Subcutaneous adipose tissue (tissue), 4 donors: ENCODE results near the gene CTSC. TPM values are rescaled to one million over a fixed set of nuclear protein-coding genes. Genes with fewer than 3 reads are reported as not detected.

Experiments
- total RNA-seq, 4 donors: library from RNA; depleted of rRNA; stranded (reverse); fragments of >200 nt; gene quantifications; one replicate each; pipeline ENCODE4 v1.1.0, GENCODE V29; 2016
- TF ChIP-seq, protein P1 (sequence below): fragments of 450-650 bp; IDR thresholded peaks from one replicate; pipeline ENCODE4 v1.5.1; 2016; ENCODE audit warnings: low read depth, mild to moderate bottlenecking, control low read depth, antibody characterized with exemption, moderate library complexity

The CTSC gene
- total RNA-seq, 4 donors from 2014 or later: 58.0 to 303 (median 147) TPM

DNA sequence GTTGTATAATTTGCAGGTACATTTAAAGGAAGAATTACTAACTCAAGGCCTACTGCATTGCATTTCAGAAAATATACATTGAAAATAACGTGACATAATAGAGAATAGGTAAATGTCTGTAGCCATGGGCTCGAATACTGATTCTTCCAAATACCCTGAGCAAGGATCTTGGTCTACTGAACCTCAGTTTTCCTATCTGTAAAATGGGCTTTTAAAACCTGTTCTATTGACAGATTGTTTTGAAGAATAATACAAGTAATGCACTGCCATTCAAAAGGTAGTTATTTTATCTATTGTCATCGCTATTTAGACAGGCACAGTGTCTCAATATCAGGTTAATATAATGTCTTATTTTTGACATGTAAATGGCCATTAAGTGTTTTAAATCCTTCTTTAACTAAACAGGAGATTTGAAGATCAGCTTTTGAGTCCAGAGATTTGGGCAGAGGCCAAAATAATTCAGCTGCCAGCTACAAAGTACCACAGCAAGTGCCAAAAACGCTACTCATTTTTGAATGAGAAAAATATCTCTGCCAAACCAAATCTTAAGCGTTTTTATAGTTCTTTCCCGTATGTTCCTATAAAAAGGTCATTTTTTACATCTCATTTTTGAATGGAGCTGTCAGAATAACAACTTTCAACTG lies 56.7 kb downstream of the CTSC start:
- TF ChIP-seq, protein P1, sequence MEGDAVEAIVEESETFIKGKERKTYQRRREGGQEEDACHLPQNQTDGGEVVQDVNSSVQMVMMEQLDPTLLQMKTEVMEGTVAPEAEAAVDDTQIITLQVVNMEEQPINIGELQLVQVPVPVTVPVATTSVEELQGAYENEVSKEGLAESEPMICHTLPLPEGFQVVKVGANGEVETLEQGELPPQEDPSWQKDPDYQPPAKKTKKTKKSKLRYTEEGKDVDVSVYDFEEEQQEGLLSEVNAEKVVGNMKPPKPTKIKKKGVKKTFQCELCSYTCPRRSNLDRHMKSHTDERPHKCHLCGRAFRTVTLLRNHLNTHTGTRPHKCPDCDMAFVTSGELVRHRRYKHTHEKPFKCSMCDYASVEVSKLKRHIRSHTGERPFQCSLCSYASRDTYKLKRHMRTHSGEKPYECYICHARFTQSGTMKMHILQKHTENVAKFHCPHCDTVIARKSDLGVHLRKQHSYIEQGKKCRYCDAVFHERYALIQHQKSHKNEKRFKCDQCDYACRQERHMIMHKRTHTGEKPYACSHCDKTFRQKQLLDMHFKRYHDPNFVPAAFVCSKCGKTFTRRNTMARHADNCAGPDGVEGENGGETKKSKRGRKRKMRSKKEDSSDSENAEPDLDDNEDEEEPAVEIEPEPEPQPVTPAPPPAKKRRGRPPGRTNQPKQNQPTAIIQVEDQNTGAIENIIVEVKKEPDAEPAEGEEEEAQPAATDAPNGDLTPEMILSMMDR: no peak

DNA sequence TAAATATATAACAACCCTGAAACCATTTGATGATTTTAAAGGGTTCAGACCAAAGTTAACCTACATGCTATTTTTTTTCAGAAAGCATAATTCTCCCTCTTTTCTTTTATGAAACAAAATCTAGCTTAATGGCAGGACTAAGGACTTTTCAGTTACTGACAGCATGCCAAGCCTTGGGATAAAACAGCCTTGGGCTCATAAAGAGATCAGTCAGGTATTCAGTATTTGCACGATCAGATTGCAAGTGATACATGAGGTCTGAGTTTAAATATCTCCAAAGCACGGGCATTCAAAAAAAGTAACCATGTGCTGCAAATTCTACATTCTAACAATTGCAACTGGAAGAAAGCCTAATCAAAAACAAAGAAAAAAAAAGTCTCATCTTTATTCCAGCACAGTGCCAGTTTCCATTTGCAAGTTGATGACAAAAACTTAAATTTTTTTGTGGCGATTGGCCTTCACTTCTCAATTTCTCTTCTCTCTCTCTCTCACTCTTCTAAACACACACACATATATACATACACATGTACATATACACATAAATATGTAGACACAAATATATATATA lies 60.1 kb downstream of the CTSC start:
- TF ChIP-seq, protein P1: no peak

DNA sequence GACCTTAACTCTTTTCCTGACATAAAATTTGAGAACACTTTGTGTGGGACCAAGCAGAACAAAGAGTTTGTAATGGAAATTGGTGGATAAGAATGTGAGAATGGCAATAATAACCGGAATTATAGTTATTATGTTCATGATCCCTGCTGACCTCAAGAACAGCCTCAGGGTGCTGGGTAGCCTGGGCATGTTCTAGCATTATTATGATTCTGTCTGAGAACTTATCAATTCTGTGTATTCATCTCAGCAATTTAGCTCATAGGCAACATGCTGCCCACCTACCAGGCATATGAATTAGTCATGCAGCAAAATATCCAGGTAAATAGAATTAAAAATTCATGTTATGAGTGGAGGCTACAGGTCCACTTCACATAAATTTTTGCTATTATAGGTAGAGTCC lies 61.9 kb downstream of the CTSC start:
- TF ChIP-seq, protein P1: no peak

DNA sequence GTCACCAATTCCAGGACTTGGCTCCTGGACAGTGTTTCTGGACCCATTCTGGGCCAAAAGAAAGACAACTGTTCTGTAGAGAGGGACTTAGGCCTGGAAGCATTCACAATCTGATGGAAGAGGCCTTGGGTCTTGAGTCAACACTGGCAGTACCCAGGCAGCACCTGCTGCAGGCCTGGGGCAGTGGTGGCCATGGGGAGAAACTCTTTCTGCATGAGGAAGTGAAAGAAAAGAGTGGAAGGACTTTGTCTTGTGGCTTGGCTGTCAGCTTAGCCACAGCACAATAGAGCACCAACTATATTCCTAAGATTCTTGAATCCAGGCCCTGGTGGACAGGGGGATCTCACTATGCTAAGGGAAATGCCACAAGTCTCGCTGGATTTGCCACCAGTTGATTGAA lies 70.6 kb downstream of the CTSC start:
- TF ChIP-seq, protein P1: no peak

DNA sequence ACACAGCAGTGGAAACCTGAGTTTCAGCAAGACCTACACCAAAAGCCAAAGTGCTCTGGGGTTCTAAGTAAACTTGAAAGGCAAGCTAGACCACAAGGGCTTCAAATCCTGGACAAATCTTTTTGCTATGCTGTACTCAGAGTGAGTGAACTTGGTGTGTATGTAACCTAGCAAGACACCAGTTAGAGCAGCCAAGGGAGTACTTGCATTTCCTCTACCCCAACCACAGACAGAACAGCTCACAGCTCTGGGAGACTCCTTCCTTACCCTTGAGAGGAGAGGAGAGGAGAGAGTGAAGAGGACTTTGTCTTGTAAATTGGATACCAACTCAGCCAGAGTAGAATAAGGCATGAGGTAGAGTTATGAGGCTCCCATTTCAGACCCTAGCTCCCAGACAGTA lies 71.4 kb downstream of the CTSC start:
- TF ChIP-seq, protein P1: no peak

DNA sequence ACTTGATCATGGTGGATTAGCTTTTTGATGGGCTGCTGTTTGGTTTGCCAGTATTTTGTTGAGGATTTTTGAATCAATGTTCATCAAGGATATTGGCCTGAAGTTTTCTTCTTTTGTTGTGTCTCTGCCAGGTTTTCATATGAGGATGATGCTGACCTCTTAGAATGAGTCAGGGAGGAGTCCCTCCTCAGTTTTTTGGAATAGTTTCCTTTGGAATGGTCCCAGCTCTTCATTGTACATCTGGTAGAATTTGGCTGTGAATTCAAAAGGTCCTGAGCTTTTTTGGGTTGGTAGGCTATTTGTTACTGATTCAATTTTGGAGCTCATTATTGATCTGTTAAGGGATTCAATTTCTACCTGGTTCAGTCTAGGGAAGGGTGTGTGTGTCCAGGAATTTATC lies 78.1 kb downstream of the CTSC start:
- TF ChIP-seq, protein P1: no peak

DNA sequence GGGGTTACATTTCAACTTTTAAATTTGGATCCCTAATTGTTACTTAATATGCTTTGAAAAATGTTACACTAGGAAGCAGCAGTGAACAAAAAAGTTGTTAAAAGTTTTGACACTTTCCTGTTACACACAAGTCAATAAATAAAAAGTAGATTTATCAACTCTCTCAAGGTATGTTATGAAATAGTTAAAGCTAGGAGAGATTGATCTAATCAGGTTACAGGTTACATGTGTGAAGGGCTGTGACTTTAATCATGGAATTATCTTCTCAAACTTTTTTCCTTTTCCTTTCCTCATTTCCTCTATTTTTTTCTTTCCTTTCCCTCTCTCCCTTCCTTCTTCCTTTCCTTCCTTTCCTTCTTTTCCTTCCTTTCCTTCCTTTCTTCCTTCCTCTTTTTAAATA lies 85.3 kb downstream of the CTSC start:
- TF ChIP-seq, protein P1: no peak
